Stomach (tissue), 9 donors: ENCODE measurements around the gene NR3C1. TPM values are rescaled to one million over a fixed set of nuclear protein-coding genes. Genes with fewer than 3 reads are reported as not detected.

Experiments
- DNase-seq, 2 donors: peaks; one replicate each; pipeline versions ENCODE4 v3.0.0 to v3.0.0-alpha.2; 2013 to 2019
- H3K27ac ChIP-seq, 5 donors: fragments of 200-600 bp in 4 of 5; sonication (generic) in 4 of 5; one replicate each; pipeline ENCODE4 v1.5.1; 2013 to 2019; ENCODE audit warnings: mild to moderate bottlenecking in 1 of 5, moderate library complexity in 1 of 5
- H3K27me3 ChIP-seq, 3 donors: fragments of 200-600 bp; sonication (generic); one replicate each; pipeline ENCODE4 v1.5.1; 2017 to 2019; ENCODE audit warnings: mixed run types in 1 of 3
- H3K36me3 ChIP-seq, 4 donors: fragments of 200-600 bp; sonication (generic); 1 replicate in 3 of 4; 2 replicates in 1 of 4; pipeline ENCODE4 v1.5.1; 2016 to 2019
- H3K4me1 ChIP-seq, 4 donors: fragments of 200-600 bp; sonication (generic); one replicate each; pipeline ENCODE4 v1.5.1; 2016 to 2019
- H3K4me3 ChIP-seq, 4 donors: fragments of 200-600 bp; sonication (generic) in 3 of 4; one replicate each; pipeline ENCODE4 v1.5.1; 2016 to 2019; ENCODE audit warnings: mild to moderate bottlenecking in 1 of 4
- H3K9me3 ChIP-seq, 4 donors: fragments of 200-600 bp; sonication (generic); one replicate each; pipeline ENCODE4 v1.5.1; 2016 to 2019
- CTCF ChIP-seq, 7 experiments: fragments of 450-650 bp in 4 of 7; fragments of 200-600 bp in 3 of 7; sonication (generic) in 3 of 7; IDR thresholded peaks; one replicate each; pipeline ENCODE4 v1.5.1; 2016 to 2019; ENCODE audit warnings: antibody characterized with exemption in 7 of 7, control low read depth in 2 of 7, mild to moderate bottlenecking in 1 of 7
- EP300 ChIP-seq: sonication (generic); formaldehyde crosslinking; IDR thresholded peaks from one replicate; pipeline ENCODE4 v1.6.1; 2017; ENCODE audit warnings: antibody characterized with exemption
- POLR2A ChIP-seq, 4 donors: fragments of 450-650 bp; IDR thresholded peaks; one replicate each; pipeline ENCODE4 v1.6.1; 2016; ENCODE audit warnings: antibody characterized with exemption in 4 of 4, control low read depth in 2 of 4, mild to moderate bottlenecking in 1 of 4, moderate library complexity in 1 of 4
- POLR2AphosphoS5 ChIP-seq, 3 donors: sonication (generic); formaldehyde crosslinking; IDR thresholded peaks; one replicate each; pipeline ENCODE4 v1.6.1; 2016; ENCODE audit warnings: antibody characterized with exemption in 3 of 3
- WGBS, 5 donors: extraction: QIAGEN DNeasy Blood & Tissue Kit in 3 of 5; methylation state at CpG; one replicate each; pipeline versions ENCODE4 v1.1.5 to v1.1.7; 2013 to 2018; 5-methylcytosine and 5-hydroxymethylcytosine counted together
- intact Hi-C: fragments of 100-400 bp; cut with DNase I; formaldehyde crosslinking; loops from one replicate; pipeline ENCODE4 v1.15.1; 2023; ENCODE audit warnings: low total_unique reads
- polyA plus RNA-seq, 3 donors: library from polyadenylated mRNA; stranded (reverse); fragments of 200-250 nt; gene quantifications; one replicate each; pipeline ENCODE4 v1.2.3, GENCODE V29; 2013
- total RNA-seq, 5 donors: library from RNA; depleted of rRNA; stranded (reverse); fragments of >200 nt; gene quantifications; one replicate each; pipeline versions ENCODE4 v1.1.0 to v1.2.3, GENCODE V29; 2014 to 2016
- donor health status: healthy with polysubstance abuse.
- donor health status: Bipolar disorder and iron deficiency.
- donor health status: healthy.

NR3C1 gene
- total and polyA plus RNA-seq, 8 donors, result 6.4 to 82.8 (median 15.8) TPM

GRCh38 chr5:143431789-143432188 lies 28.3 kb upstream of the NR3C1 start:
- intact Hi-C loops, result no loop called here
- Histone ChIP-seq H3K27me3 (no peaks in the 10 kb centered on the region), H3K27ac (no peak overlapping the region), H3K9me3 (no peaks in the 10 kb centered on the region), H3K36me3 (no peaks in the 10 kb centered on the region), H3K4me3 (no peak overlapping the region), H3K4me1 (peaks cover 0 to 11% (median 3%) of the 10 kb centered on the region in 4 donors)
- TF ChIP-seq EP300, result no peak
- WGBS, 5 donors, result 80 to 97% (median 85%) methylated on average over 2 of the region's 2 CpGs
- no peak for DNase-seq

- intact Hi-C loops, result no loop called here
- H3K9me3 ChIP-seq, result no peaks in the 10 kb centered on the region
- no peak for TF ChIP-seq POLR2AphosphoS5 (IDR thresholded peaks at IDR 0.05)
- TF ChIP-seq POLR2A (IDR thresholded peaks at IDR 0.05), result no peak
- no peak for TF ChIP-seq CTCF (IDR thresholded peaks at IDR 0.05)
- TF ChIP-seq EP300, result no peak
- H3K4me1 ChIP-seq, result no peaks in the 10 kb centered on the region
- H3K4me3 ChIP-seq, result no peak overlapping the region
- H3K27ac ChIP-seq, result no peak overlapping the region
- no peaks in the 10 kb centered on the region for H3K36me3 ChIP-seq
- no peaks in the 10 kb centered on the region for H3K27me3 ChIP-seq
- DNase-seq, result no peak
- 78 to 90% (median 87%) methylated on average over 2 of the region's 2 CpGs for WGBS, 5 donors
Observed at GRCh38 chr5:143428738-143429420, 25.4 kb upstream of the NR3C1 start.

- WGBS, 5 donors, result 79 to 93% (median 90%) methylated on average over 1 of the region's 1 CpG
- Histone ChIP-seq H3K9me3 (no peaks in the 10 kb centered on the region), H3K27ac (no peak overlapping the region), H3K4me1 (no peaks in the 10 kb centered on the region), H3K36me3 (no peaks in the 10 kb centered on the region), H3K4me3 (no peak overlapping the region), H3K27me3 (no peaks in the 10 kb centered on the region)
- intact Hi-C loops, result no loop called here
- TF ChIP-seq CTCF (IDR thresholded peaks at IDR 0.05) (no peak), POLR2A (IDR thresholded peaks at IDR 0.05) (no peak), POLR2AphosphoS5 (IDR thresholded peaks at IDR 0.05) (no peak), EP300 (no peak)
- DNase-seq, result no peak
Observed at GRCh38 chr5:143428155-143428554, 24.7 kb upstream of the NR3C1 start.

GRCh38 chr5:143427122-143427735 lies 23.7 kb upstream of the NR3C1 start:
- intact Hi-C loops, result no loop called here
- Histone ChIP-seq H3K4me3 (no peak overlapping the region), H3K27ac (no peak overlapping the region), H3K27me3 (no peaks in the 10 kb centered on the region), H3K4me1 (no peaks in the 10 kb centered on the region), H3K9me3 (no peaks in the 10 kb centered on the region), H3K36me3 (no peaks in the 10 kb centered on the region)
- WGBS, 5 donors, result 84 to 92% (median 90%) methylated on average over 3 of the region's 3 CpGs
- DNase-seq, result no peak
- TF ChIP-seq POLR2AphosphoS5 (IDR thresholded peaks at IDR 0.05) (no peak), CTCF (IDR thresholded peaks at IDR 0.05) (no peak), EP300 (no peak), POLR2A (IDR thresholded peaks at IDR 0.05) (no peak)

- Histone ChIP-seq H3K27ac (no peak overlapping the region), H3K4me3 (no peak overlapping the region), H3K36me3 (no peaks in the 10 kb centered on the region), H3K27me3 (no peaks in the 10 kb centered on the region), H3K4me1 (no peaks in the 10 kb centered on the region), H3K9me3 (no peaks in the 10 kb centered on the region)
- TF ChIP-seq POLR2A (IDR thresholded peaks at IDR 0.05) (no peak), EP300 (no peak), POLR2AphosphoS5 (IDR thresholded peaks at IDR 0.05) (no peak), CTCF (IDR thresholded peaks at IDR 0.05) (no peak)
- intact Hi-C loops, result no loop called here
- 77 to 87% (median 80%) methylated on average over 9 of the region's 9 CpGs for WGBS, 5 donors
- no peak for DNase-seq
Observed at GRCh38 chr5:143426437-143426991, 23.0 kb upstream of the NR3C1 start.
